HG02571 (cell line): ENCODE data around the gene PPP1R13B.

Experiments used
- ATAC-seq: cut with Tn5 transposase; IDR thresholded peaks from one replicate; pipeline ENCODE4 v1.9.1; 2021; ENCODE audit warnings: mild to moderate bottlenecking, moderate library complexity; ENCODE audit not compliant: unreplicated experiment

The PPP1R13B gene

DNA sequence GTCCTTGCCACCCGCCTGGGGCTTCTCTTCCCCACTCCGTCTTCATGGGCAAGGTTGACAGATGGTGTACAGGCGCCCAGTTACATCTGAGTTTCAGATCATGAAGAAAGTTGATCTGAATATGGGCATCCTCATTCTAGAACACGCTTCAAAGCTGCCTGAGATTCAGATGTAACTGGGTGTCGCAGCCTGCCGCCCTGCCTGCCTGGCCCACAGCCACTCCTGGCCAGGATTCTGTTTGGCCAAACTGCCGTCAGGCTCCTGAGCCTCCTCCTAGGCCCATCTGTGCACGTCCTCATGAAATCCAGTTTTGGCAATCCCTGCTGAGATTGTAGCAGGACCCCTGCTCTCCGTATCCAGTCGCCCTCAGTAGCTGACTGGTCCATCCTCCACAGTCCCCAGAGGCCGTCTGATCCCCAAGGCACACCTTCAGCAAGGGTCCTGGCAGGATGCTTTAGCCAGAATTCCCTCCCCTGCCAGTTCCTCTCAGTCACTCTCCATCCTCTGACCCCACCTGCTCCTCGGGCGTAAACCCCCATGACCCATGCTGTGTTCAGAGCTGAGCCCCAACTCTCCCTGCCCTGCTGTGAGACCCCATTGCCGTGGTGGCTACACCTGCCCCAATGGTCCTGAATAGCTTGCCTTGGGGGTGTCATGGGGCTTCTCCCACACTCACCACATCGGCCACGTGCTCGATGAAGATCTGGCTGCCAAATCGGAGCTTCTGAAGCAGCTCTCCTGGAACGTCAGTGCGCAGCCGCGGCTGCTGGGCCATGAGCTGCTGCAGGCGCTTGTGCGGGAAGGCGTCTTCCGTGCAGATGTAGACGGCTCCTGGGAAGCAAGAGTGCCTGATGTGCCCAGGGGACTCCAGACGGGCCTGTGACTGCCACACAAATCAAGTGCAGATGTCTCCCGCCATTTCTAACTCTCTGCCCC lies 144.6 kb downstream of the PPP1R13B start:
- no peak for ATAC-seq

DNA sequence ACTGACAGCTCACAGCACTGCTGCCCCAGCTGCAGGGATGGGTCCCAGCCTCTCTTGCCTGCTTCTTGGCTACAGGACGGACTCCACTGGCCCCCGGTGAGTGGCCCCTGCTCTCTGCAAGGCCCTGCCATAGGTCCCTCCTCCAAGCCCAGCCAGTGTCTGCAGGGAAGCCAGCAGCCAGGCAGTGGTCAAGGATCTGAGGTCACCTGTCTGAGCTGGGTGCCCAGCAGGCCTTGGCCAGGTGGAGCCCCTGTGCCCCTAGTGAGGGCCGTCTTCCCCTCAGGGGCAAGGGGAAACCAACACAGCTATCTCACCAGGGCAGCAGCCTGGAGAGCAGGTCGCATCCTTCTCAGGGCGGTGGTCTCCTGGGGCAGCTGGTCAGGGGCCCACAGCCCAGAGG lies 145.3 kb downstream of the PPP1R13B start:
- ATAC-seq, result no peak

DNA sequence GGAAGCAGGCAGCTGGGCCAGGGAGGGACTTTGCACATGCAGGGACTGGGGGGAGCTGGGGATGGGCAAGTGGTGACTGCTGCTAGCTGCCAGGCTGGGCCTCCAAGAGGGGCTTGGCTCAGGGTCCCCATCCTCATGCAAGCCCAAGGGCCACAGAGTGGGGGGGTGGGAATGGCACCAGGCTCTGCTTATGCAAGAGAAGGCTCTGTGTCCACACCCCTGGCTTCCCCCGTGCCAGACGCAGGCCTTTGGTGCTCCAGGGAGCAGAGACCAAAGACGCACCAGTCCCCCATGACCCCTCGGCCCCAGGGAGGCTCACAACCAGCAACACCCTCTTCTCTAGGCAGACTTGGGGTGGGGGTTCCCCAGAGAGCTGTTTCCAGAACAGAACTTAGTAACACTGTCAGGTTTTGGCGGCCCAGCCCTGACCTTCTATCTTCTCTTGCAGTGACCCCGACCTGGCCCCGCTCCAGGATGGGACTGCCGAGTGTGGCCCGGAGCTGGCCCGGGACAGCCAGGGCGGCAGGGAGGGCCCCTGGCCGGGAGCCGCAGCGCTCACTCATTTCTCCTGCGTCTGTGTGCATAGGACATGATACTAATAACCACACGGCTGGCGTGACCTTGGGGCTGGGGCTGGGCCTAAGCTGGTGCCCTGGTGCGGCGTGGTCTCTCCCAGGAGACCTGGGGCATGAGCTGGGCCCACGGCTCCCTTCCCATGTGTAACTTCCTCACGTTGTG lies 146.5 kb downstream of the PPP1R13B start:
- ATAC-seq, result no peak

DNA sequence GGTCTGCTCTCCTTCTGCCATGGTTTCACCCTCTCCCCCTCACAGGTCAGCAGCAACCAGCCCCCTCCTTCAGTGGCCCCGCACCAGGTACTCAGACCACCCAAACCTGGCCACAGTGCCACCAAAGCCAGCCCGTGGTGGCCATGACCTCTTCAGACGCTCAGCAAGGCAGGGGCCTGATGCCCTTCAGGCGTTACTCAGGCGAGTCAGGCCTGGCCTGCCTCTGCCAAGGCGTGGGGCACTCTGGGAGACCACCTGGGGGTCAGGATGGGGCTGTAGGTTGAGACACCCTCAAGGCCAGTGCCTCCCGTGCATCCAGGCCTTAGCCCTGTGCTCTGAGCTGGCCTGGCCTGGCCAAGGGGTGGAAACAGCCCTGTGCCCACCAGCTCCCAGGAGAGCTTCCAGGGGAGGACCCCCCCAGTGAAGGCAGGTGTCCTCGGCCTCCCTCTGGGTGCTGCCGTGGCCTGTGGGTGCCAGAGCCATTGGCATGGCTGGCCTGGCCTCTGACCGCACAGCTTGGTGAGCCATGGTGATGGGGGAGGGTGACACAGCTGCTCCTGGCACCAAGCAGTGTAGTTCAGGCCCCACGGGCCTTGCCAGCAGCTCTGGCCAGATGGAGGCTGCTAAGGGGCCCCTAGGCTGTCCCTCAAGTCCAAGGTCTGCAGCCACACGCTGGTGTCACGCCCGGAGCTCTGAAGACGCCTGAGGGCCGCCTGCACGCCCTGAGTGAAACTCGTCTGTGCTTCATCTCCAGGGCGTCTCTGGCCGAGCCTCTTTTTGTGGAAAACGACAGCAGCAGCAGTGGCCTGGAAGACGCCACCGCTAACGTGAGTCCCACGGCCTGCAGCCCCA lies 147.2 kb downstream of the PPP1R13B start:
- no peak for ATAC-seq

DNA sequence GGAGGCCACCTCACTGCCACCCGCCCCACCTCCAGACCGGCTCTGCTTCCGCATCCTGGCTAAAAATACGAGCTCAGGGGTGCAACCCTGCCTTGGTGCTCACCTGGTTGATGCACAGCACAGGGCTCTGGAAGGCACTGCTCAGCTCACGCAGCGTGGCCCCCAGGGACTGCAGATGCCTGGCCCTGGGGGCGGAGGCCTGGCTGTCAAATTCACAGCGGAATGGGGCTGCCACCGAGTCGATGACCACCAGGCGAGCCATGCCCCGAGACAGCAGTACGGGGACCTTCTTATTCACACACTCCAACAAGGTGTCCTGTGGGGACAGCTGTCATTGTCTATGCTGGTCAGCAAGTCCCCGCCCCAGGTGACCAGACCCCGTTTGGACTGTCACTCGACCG lies 148.1 kb downstream of the PPP1R13B start:
- ATAC-seq, result no peak

GRCh38 chr14:103698380-103699260 lies 148.8 kb downstream of the PPP1R13B start:
- no peak for ATAC-seq

GRCh38 chr14:103697603-103698379 lies 149.6 kb downstream of the PPP1R13B start:
- no peak for ATAC-seq

DNA sequence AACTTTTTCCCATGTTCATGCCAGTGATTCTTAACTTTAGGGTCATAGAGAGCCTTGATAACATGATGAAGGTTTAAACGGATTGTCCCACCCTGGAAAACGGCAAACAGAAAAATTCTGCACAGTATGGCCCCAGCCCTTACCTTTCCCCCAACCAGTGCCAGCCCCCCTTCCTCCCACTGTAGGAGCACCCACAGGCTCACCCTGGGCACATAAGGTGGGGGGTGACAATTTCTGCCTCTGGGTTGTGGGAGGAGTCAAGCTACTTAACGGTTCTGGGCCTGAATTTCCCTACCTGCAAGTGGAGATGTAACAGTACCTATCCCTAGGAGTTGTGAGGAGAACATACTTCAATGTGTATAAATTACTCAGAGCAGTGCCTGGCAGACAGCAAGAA lies 150.2 kb downstream of the PPP1R13B start:
- no peak for ATAC-seq

- no peak for ATAC-seq
These were observed 150.8 kb downstream of the PPP1R13B start for GRCh38 chr14:103696466-103697071.

GRCh38 chr14:103696070-103696402 lies 151.3 kb downstream of the PPP1R13B start:
- no peak for ATAC-seq

- no peak for ATAC-seq
These were observed 151.9 kb downstream of the PPP1R13B start for GRCh38 chr14:103695296-103696069.

GRCh38 chr14:103694572-103695026 lies 152.8 kb downstream of the PPP1R13B start:
- no peak for ATAC-seq

- ATAC-seq, result no peak
These were observed 153.9 kb downstream of the PPP1R13B start for GRCh38 chr14:103693515-103693914.

GRCh38 chr14:103692871-103693270 lies 154.5 kb downstream of the PPP1R13B start:
- ATAC-seq, result no peak

DNA sequence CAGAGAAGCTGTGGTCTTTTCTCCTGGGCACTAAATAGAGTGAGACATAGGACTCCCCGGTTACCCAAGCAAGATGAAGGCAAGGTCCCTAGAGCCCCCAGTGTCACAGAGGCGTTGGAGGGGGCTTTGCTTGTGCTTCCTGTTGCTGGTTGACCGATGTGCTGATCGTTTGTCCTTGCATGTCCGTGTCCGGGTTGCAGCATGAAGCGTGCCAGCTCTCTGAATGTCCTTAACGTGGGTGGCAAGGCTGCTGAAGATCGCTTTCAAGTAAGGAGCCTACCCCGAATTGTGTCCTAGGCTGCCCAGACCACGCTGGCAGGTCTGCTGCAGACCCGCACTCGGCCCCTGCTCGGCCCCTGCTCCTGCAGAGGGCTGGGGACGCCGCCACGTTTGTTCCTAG lies 155.2 kb downstream of the PPP1R13B start:
- ATAC-seq, result no peak

- peak; percentile 45 for ATAC-seq
These were observed 155.7 kb downstream of the PPP1R13B start for GRCh38 chr14:103691655-103692054.

GRCh38 chr14:103690332-103690731 lies 157.0 kb downstream of the PPP1R13B start:
- no peak for ATAC-seq
